GM21447 (cell line): ENCODE data around the gene MBP.
A peak's percentile ranks its signal among the peaks of the same experiment; 100 is the strongest.

Source experiments
- ATAC-seq: cut with Tn5 transposase; IDR thresholded peaks from one replicate; pipeline ENCODE4 v1.9.1; 2021; ENCODE audit not compliant: unreplicated experiment

Gene MBP

GRCh38 chr18:77134611-77135010 lies 2.0 kb upstream of the MBP start:
- ATAC-seq: no peak

- no peak for ATAC-seq
These were observed 1.4 kb upstream of the MBP start for GRCh38 chr18:77133835-77134496.

DNA sequence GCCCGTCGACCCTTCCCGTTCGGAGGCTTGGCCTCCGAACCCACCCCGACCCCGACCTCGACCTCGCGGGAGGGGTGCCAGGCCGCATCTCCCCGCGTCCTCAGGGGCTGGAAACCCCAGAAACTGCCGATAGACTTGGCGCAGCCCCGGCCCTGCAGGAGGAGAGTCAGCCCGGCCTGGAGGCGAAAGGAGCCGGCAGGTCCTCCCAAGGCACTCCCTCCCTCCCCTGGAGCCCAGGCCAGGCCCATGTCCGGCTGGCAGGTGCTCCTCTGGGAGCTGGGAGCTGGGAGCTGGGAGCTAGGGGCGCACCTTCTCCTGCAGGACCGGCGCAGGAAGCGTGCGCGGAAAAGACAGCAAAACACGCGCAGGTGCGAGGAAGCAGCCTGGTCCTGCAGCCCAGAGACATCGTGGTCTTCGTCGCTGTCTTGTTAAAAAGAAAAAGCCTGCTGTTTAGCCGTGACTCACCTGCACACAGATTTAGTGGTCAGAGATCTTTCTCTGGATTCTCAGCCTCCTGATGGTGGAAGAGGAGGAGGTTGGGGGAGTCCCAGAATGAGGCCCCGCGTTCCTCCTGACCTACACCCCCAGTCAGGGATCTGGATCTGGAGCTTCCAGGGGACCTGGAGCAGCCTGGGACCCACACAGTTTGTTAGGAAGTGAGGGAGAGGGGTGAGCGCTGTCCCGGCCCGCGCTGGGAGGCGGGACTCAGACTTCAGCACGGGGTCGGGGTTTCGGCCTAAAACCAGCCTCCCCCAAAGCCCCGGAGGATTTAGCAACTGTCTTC lies 660 bp upstream of the MBP start:
- ATAC-seq: no peak

DNA sequence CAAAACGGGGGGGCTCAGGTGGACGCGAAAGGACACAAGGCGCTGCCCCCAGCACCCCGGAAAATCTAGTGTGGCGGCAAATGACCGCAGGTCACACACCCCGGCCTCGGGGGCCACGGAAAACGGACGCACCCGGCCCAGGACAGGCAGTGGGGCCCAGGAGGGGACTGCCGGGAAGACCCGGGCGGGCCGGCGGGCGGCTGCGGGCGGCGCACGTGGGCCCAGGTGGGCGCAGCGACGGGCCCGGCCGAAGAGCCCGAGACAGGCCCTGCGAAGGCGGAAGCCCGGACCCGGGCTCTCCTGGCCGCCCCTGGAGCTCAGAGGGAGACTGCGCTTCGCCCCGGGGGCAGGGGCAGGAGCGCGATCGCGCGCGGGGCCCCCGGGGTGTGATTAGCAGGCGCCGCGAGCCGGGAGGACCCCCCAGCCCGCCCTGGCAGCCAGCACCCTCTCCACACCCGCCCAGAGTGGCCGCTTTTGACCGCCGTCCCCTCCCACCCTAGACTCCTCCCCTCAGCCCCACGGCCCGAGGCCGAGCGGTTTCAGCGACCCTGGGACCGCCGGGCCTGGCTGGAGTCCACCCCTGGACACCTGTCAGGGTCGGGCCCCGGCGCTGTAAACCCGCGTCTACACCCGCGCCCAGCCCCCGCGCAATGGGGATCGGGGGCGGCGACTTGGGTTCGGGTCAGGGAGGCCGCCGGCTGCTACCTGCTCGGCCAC lies 773 bp downstream of the MBP start:
- ATAC-seq: peak; percentile 42

DNA sequence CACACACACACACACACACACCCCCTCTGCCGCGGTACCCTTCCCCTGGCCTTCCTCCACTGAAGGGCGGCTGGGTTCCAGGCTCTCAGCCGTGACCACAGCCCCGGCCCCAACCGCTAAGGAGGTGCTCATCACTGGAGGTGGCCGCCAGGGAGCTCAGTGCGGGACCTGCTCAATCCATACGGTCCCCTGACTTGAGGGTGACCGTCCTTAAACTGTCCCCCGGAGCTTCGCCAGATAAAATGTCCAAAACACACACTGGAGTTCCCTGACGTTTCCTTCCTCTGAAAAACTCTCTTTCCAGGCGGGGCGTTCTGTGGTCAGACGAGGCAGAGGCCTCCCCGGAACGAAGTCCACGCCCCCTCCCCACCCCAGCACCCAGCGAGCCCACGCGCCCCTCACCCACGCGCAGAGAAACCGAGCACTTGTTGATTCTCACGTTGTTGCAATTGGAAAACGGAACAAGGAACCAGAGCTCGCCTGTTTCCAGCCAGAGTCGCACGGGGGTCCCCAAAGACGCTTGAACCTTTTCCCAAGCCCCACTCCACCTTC lies 1.4 kb downstream of the MBP start:
- ATAC-seq: no peak

DNA sequence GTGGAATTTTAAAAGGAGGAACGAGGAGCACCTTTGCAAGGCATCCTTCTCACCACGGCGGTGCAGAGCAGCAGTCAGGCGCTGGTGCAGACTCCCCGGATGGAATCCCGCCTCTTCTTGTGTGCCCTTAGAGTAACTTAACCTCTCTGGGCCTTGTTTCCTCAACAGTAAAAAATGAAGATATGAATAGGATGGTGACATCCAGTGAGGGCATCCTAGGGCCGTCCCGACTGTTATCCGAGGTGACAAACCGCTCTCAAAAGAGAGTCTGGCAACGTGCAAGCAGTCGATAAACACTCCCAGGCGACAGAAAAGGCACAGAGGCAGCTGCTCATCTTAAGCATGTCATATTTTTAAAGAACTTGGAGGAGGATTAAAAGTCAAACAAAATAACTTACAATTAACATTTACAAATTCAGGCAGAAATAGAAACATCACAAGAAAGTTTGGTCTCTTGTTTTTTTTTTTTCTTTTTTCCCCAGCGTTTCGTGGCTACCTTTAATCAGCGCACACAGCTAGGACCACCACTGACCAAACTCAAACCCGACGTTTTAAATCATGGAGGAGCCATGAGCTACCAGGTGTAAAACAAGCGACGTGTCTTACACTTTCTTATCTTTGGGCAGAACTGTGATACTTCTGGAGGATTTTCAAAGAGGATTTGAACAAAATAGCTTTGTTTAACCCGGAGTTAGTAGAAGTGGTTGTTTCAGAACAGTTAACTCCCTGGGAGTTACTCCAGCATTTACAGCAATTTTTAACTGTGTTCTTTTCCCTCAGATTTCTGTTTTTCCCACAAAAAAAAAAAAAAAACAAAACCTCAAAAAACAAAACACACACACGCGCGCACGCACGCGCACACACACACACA lies 2.1 kb downstream of the MBP start:
- ATAC-seq: no peak

DNA sequence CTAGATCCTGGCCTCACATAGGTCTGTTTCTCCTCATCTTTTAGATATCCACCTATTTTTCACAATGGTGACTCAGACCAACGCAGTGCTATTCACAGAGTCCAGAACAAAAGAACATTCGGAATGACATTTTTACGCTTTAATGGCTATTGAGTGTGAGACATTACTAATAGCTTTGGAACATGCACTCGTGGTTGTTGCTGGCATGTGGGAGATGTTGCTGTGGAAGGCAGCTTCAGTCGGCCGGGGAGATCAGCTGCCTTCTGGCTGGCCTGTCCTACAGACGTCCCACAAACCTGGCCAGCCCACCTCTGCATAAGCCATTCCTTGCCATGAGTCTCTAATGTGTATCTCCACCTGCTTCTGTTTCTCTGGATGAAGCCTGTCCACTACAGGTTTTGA lies 3.4 kb downstream of the MBP start:
- no peak for ATAC-seq

- peak; percentile 33 for ATAC-seq
These were observed 4.6 kb downstream of the MBP start for GRCh38 chr18:77127769-77128671.

- ATAC-seq: peak; percentile 59
These were observed 8.1 kb downstream of the MBP start for GRCh38 chr18:77124452-77124922.

GRCh38 chr18:77123320-77124231 lies 9.0 kb downstream of the MBP start:
- no peak for ATAC-seq

GRCh38 chr18:77121523-77121922 lies 11.1 kb downstream of the MBP start:
- ATAC-seq: no peak

- ATAC-seq: no peak
These were observed 12.6 kb downstream of the MBP start for GRCh38 chr18:77119851-77120491.

DNA sequence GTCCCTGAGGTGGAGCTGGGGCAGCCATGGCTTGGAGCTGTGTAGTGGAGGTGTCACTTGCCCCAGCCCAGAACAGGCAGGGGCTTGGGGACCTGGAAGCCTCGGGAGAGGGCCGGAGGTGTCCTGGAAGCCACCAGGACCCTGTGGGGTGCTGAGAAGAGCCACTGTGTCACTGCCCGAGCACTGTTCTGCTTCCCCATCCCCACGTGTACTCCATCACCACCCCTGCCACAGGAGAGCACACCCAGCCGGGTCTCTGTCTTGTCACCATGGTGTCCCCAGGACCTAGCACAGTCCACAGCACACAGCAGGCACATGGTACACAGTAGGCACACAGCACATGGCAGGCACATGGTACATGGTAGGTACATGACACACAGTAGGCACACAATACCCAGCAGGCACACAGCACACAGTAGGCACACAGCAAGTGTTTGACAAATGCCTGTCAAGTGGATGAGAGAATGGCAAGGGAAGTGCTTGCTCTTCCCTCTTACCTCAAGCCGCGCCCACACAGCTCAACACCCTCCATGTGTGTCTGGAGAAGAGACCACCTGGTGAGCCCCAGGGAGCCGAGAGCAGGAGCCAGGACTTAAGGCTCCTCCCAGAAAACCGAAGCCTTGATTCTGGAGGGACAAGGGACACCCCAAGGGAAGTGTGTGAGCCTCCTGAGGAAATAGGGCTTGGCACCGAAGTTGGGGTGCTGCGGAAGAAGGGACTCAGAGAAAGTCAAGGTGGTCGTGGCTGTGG lies 13.3 kb downstream of the MBP start:
- ATAC-seq: no peak

GRCh38 chr18:77118256-77119090 lies 14.1 kb downstream of the MBP start:
- no peak for ATAC-seq

DNA sequence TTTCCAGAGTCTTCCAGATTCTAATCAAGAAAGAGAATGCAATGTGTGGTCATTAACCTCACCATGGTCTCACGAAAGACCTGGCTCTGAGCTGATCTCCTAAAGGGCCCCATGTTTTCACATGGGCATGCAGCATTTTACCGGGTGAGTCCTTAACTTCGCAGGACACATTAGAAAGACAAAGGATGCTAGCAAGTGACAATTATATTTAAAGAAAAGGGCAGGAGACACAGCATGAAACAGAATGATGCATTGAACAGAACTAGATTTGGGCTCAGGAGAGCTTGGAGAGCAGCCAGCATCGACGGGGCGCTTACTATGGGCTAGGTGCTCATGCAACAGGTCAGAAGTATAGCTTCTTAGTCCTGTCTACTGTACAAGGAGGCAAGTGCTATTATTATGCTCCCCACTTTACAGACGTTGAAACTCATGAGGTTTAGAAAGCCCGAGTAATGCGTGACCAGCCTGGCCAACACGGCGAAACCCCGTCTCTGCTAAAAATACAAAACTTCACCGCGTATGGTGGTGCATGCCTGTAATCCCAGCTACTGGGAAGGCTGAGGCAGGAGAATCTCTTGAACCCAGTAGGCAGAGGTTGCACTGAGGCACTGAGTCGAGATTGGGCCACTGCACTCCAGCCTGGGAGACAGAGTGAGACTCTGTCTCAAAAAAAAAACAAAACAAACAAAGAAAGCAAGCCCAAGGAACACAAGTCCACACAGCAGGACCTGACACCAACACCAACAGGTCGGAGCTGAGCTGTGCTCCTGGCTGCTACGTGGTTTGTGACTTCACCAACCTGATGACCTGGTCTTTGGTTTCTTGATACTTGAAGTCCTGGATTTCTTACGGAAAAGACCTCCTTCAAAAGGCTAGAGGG lies 16.1 kb downstream of the MBP start:
- ATAC-seq: no peak
